HepG2 (cell line): ENCODE data around the gene CACNA1C. TPM values are rescaled to one million over a fixed set of nuclear protein-coding genes. Genes with fewer than 3 reads are reported as not detected.

Experiments used
- ATAC-seq: fragments of 200-7000 bp; cut with Tn5 transposase; 3 replicates; pipeline ENCODE4 v1.9.1; 2020; ENCODE audit warnings: mild to moderate bottlenecking, moderate library complexity
- BruUV-seq: library from RNA; stranded (reverse); fragments of 400-500 nt; replicated peaks from 2 replicates; lab custom pipeline; 2021; lab: Mats Ljungman, UMichigan
- CTCF ChIA-PET: fragments of 300-600 bp; formaldehyde crosslinking; extraction: SDS; loops from one replicate; lab custom pipeline; 2021; ENCODE audit warnings: low total read pairs, inconsistent platforms, low intra/inter-chr PET ratio; lab: Yijun Ruan, JAX
- POLR2A ChIA-PET: fragments of 350-600 bp; sonication (Branson Sonifier 250); formaldehyde crosslinking; loops from one replicate; lab custom pipeline; 2020; ENCODE audit warnings: antibody characterized with exemption, inconsistent platforms; lab: Yijun Ruan, JAX
- DNase-seq: peaks from one replicate; pipeline ENCODE4 v3.0.0-alpha.2; 2015; ENCODE audit warnings: low spot score
- FAIRE-seq: peaks from 3 replicates; lab custom pipeline; 2011; peaks lifted over from hg19 to GRCh38; lab: Jason Lieb, UNC
- H2AFZ ChIP-seq: one replicate; pipeline ENCODE4 v1.6.1; 2011; ENCODE audit warnings: low read length, inconsistent platforms
- H3K27ac ChIP-seq: fragments of 300-600 bp; 3 replicates; pipeline ENCODE4 v1.8.0; 2011; ENCODE audit warnings: mixed run types, mild to moderate bottlenecking, mixed read lengths, low read length, inconsistent platforms; ENCODE audit not compliant: insufficient read depth; ENCODE audit errors: extremely low read length
- H3K27me3 ChIP-seq, 2 experiments: fragments of 200-600 bp in 1 of 2; 2 replicates in 1 of 2; 3 replicates in 1 of 2; pipeline versions ENCODE4 v1.6.0 to v1.8.0; 2011; ENCODE audit warnings: low read length in 2 of 2, mild to moderate bottlenecking in 2 of 2, moderate library complexity in 2 of 2, inconsistent platforms in 1 of 2; ENCODE audit not compliant: insufficient read depth in 2 of 2, control insufficient read depth in 1 of 2
- H3K36me3 ChIP-seq, 2 experiments: fragments of 200-600 bp in 1 of 2; replicated peaks in 1 of 2; 2 replicates in 1 of 2; 3 replicates in 1 of 2; pipeline versions ENCODE4 v1.5.1 to v1.8.0; 2011; ENCODE audit warnings: low read length in 2 of 2, inconsistent platforms in 1 of 2; ENCODE audit not compliant: insufficient read depth in 2 of 2, control insufficient read depth in 1 of 2
- H3K4me1 ChIP-seq: 2 replicates; pipeline ENCODE4 v1.5.1; 2012; ENCODE audit warnings: low read length, inconsistent platforms; ENCODE audit not compliant: insufficient read depth
- H3K4me2 ChIP-seq: 2 replicates; pipeline ENCODE4 v1.6.0; 2011; ENCODE audit warnings: low read depth, low read length, inconsistent platforms
- H3K4me3 ChIP-seq, 3 experiments: fragments of 200-600 bp in 1 of 3; sonication (generic), shearing (Covaris generic) in 1 of 3; replicated peaks in 1 of 3; 2 replicates each; pipeline ENCODE4 v1.5.1; 2011 to 2016; ENCODE audit warnings: low read length in 3 of 3, inconsistent platforms in 2 of 3, low read depth in 2 of 3, mild to moderate bottlenecking in 2 of 3, control low read depth in 1 of 3, mixed read lengths in 1 of 3; ENCODE audit not compliant: insufficient read depth in 1 of 3
- H3K79me2 ChIP-seq: one replicate; pipeline ENCODE4 v1.6.1; 2011; ENCODE audit warnings: low read length, inconsistent platforms; ENCODE audit not compliant: insufficient read depth
- H3K9ac ChIP-seq: 2 replicates; pipeline ENCODE4 v1.6.0; 2011; ENCODE audit warnings: mild to moderate bottlenecking, low read depth, low read length, inconsistent platforms; ENCODE audit not compliant: insufficient read depth
- H3K9me3 ChIP-seq: 2 replicates; pipeline ENCODE4 v1.5.1; 2012; ENCODE audit warnings: mild to moderate bottlenecking, low read length
- H4K20me1 ChIP-seq: 2 replicates; pipeline ENCODE4 v1.6.0; 2011; ENCODE audit warnings: inconsistent platforms, mild to moderate bottlenecking, low read length, moderate library complexity; ENCODE audit not compliant: insufficient read depth
- GATAD2A ChIP-seq: IDR thresholded peaks from 2 replicates; pipeline ENCODE4 v1.6.1; 2016
- ISL2 ChIP-seq: sonication (generic); formaldehyde crosslinking; IDR thresholded peaks from 2 replicates; pipeline ENCODE4 v1.5.0; 2020; ENCODE audit warnings: missing genetic modification reagents
- KDM5A ChIP-seq: fragments of 200-600 bp; sonication (generic); IDR thresholded peaks from 2 replicates; pipeline ENCODE4 v1.7.0; 2018; ENCODE audit warnings: antibody characterized with exemption, mild to moderate bottlenecking, low read length, borderline replicate concordance
- PRPF4 ChIP-seq: fragments of 200-400 bp; formaldehyde crosslinking; IDR thresholded peaks from 2 replicates; pipeline ENCODE4 v1.6.1; 2016; ENCODE audit warnings: low read length, low read depth; ENCODE audit not compliant: poor library complexity, severe bottlenecking
- RBAK ChIP-seq: sonication (generic); formaldehyde crosslinking; IDR thresholded peaks from 2 replicates; pipeline ENCODE4 v1.5.1; 2020; ENCODE audit warnings: mild to moderate bottlenecking, missing genetic modification reagents
- RBM22 ChIP-seq: fragments of 200-400 bp; formaldehyde crosslinking; optimal IDR thresholded peaks from 2 replicates; pipeline ENCODE3; 2017; ENCODE audit warnings: mild to moderate bottlenecking, low read length, moderate library complexity
- RFXAP ChIP-seq: sonication (generic); formaldehyde crosslinking; IDR thresholded peaks from 2 replicates; pipeline ENCODE4 v1.4.0; 2020; ENCODE audit warnings: missing genetic modification reagents, borderline replicate concordance
- TP53 ChIP-seq: sonication (generic); formaldehyde crosslinking; conservative IDR thresholded peaks from 2 replicates; pipeline ENCODE4 v1.4.0; 2020; ENCODE audit warnings: missing genetic modification reagents
- ZFP1 ChIP-seq: IDR thresholded peaks from 2 replicates; pipeline ENCODE4 v1.6.1; 2016
- ZFP36L2 ChIP-seq: sonication (generic); formaldehyde crosslinking; IDR thresholded peaks from 2 replicates; pipeline ENCODE4 v1.4.0; 2020; ENCODE audit warnings: missing genetic modification reagents
- ZNF296 ChIP-seq: sonication (generic); formaldehyde crosslinking; conservative IDR thresholded peaks from 2 replicates; pipeline ENCODE4 v1.5.0; 2020; ENCODE audit warnings: mild to moderate bottlenecking, missing genetic modification reagents
- ZNF34 ChIP-seq: sonication (generic); formaldehyde crosslinking; IDR thresholded peaks from 2 replicates; pipeline ENCODE4 v1.4.0; 2020; ENCODE audit warnings: mild to moderate bottlenecking, missing genetic modification reagents, borderline replicate concordance
- ZNF496 ChIP-seq: sonication (generic); formaldehyde crosslinking; IDR thresholded peaks from 2 replicates; pipeline ENCODE4 v1.8.1; 2023; ENCODE audit warnings: mild to moderate bottlenecking, moderate library complexity, missing genetic modification reagents; ENCODE audit not compliant: insufficient replicate concordance
- ZNF614 ChIP-seq: IDR thresholded peaks from 2 replicates; pipeline ENCODE4 v1.6.1; 2018; ENCODE audit warnings: missing biosample characterization, missing genetic modification reagents, inconsistent platforms, borderline replicate concordance
- WGBS: methylation state at CpG from one replicate; pipeline ENCODE4 v1.1.6; 2017; ENCODE audit warnings: low lambda C conversion rate; 5-methylcytosine and 5-hydroxymethylcytosine counted together
- in situ Hi-C: cut with HindIII; loops from 2 replicates; pipeline ENCODE4 v1.10.0; 2017; ENCODE audit warnings: low pct_unique_long_range_greater_than_20kb; ENCODE audit not compliant: extremely low pct_ligation_motif_present
- intact Hi-C: fragments of 100-400 bp; cut with micrococcal nuclease; formaldehyde crosslinking; loops from one replicate; pipeline ENCODE4 v1.10.0; 2022; ENCODE audit not compliant: unreplicated experiment
- polyA plus RNA-seq, 8 experiments: library from polyadenylated mRNA; depleted of rRNA in 3 of 8; stranded (reverse) in 7 of 8; unstranded in 1 of 8; fragments of >200 nt; fragmentation: Illumina TruSeq in 4 of 8; extraction: Trizol in 4 of 8; gene quantifications; 2 replicates each; pipeline versions ENCODE4 v1.2.1 to v1.2.3, GENCODE V29; 2011 to 2016; ENCODE audit warnings: low read depth in 4 of 8, missing spikeins in 1 of 8, mixed read lengths in 1 of 8; ENCODE audit not compliant: insufficient read depth in 1 of 8
- total RNA-seq, 5 experiments: library from RNA; depleted of rRNA; stranded (reverse); fragments of >200 nt; fragmentation: Illumina TruSeq; extraction: Trizol; gene quantifications; 2 replicates each; pipeline ENCODE4 v1.2.3, GENCODE V29; 2016; ENCODE audit warnings: low read depth in 1 of 5
- TF ChIP-seq, protein P1 (sequence below): sonication (generic); formaldehyde crosslinking; IDR thresholded peaks from 2 replicates; pipeline ENCODE4 v1.4.0; 2020; ENCODE audit warnings: missing genetic modification reagents
- TF ChIP-seq, protein P2 (sequence below): sonication (generic); formaldehyde crosslinking; IDR thresholded peaks from 2 replicates; pipeline ENCODE4 v1.4.0; 2020; ENCODE audit warnings: mild to moderate bottlenecking, missing genetic modification reagents

The CACNA1C gene
- total and polyA plus RNA-seq, 2 of the 13 experiments (the other 11 are each of a cell fraction or from before 2014, with no cell fraction given), result not detected

DNA sequence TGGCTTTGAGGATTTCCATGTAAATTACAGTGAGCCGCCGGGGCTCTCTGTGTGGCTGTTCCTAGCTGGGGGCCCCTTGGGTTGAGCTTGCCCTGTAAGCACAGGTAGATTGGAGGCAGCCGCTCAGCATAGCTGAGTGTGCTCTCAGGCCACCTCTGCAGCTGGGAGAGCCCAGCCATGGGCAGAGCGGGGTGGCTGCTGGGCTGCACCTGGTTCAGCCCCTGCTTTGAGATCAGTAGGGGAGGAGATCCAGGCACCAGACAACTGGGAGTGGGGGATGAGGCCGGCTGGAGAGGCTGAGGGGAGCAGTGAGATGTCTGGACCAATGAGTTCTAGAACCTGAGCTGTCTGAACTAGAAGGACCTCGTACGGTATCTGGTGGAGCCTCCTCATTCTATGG, 44.8 kb downstream of the CACNA1C start:
- ChIA-PET CTCF (no interaction called here), POLR2A (no interaction called here)
- in situ Hi-C loops (no loop called here), intact Hi-C loops (no loop called here)
- H4K20me1 ChIP-seq, result no peaks in the 10 kb centered on the region
- 31% methylated on average over 6 of the region's 7 CpGs for WGBS
- no peak overlapping the region for H3K27ac ChIP-seq
- no peak overlapping the region for H3K9ac ChIP-seq
- H3K4me1 ChIP-seq, result no peaks in the 10 kb centered on the region
- H3K4me2 ChIP-seq, result no peak overlapping the region
- H3K27me3 ChIP-seq, result peaks cover 1 to 5% of the 10 kb centered on the region in 2 experiments; a peak in 3 of 5 replicates
- ATAC-seq (no peak), FAIRE-seq (no peak), DNase-seq (no peak)
- H3K9me3 ChIP-seq, result no peaks in the 10 kb centered on the region
- TF ChIP-seq RBM22, result no peak
- no peak for TF ChIP-seq ZNF34 (CRISPR knock-in tag)
- TF ChIP-seq RBAK (CRISPR knock-in tag), result no peak
- TF ChIP-seq ZFP1 (CRISPR knock-in tag), result no peak
- TF ChIP-seq KDM5A, result no peak
- no peak for TF ChIP-seq RFXAP (CRISPR knock-in tag)
- TF ChIP-seq ISL2 (CRISPR knock-in tag), result no peak
- no peak for TF ChIP-seq GATAD2A
- no peak overlapping the region for H2AFZ ChIP-seq
- no peak overlapping the region for H3K4me3 ChIP-seq
- no peaks in the 10 kb centered on the region for H3K79me2 ChIP-seq
- no peaks in the 10 kb centered on the region for H3K36me3 ChIP-seq
- BruUV-seq, result no TSS peak

DNA sequence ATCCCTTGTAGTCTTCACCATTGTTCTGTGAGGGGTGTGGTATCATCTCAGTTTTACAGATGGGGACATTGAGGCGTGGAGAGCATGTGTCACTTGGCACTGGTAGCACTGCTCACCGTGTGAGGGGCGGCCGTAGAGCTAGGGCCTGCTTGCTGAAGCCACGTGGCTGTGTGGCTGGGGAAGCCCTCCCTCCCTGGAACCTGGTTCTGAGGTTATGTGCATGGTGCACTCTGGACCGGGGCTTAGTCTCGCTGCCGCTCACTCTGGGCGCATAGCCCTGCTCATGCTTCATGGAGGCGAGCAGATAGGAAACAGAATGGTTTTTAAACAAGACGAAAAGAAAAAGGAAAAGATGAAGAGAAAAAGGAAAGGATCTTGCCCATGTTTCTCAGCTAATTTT, 46.1 kb downstream of the CACNA1C start:
- no peaks in the 10 kb centered on the region for H3K4me1 ChIP-seq
- DNase-seq, result no peak
- H3K4me2 ChIP-seq, result no peak overlapping the region
- intact Hi-C loops (no loop called here), in situ Hi-C loops (no loop called here)
- H3K27me3 ChIP-seq, result peaks cover 1 to 5% of the 10 kb centered on the region in 2 experiments; a peak in 3 of 5 replicates
- WGBS, result 12% methylated on average over 11 of the region's 11 CpGs
- no peak overlapping the region for H3K4me3 ChIP-seq
- no TSS peak for BruUV-seq
- H4K20me1 ChIP-seq, result no peaks in the 10 kb centered on the region
- ChIA-PET POLR2A (no interaction called here), CTCF (no interaction called here)
- H3K9me3 ChIP-seq, result no peaks in the 10 kb centered on the region
- H3K27ac ChIP-seq, result no peak overlapping the region
- no peak overlapping the region for H2AFZ ChIP-seq
- H3K79me2 ChIP-seq, result no peaks in the 10 kb centered on the region
- no peak for FAIRE-seq
- no peaks in the 10 kb centered on the region for H3K36me3 ChIP-seq
- TF ChIP-seq, protein P1, sequence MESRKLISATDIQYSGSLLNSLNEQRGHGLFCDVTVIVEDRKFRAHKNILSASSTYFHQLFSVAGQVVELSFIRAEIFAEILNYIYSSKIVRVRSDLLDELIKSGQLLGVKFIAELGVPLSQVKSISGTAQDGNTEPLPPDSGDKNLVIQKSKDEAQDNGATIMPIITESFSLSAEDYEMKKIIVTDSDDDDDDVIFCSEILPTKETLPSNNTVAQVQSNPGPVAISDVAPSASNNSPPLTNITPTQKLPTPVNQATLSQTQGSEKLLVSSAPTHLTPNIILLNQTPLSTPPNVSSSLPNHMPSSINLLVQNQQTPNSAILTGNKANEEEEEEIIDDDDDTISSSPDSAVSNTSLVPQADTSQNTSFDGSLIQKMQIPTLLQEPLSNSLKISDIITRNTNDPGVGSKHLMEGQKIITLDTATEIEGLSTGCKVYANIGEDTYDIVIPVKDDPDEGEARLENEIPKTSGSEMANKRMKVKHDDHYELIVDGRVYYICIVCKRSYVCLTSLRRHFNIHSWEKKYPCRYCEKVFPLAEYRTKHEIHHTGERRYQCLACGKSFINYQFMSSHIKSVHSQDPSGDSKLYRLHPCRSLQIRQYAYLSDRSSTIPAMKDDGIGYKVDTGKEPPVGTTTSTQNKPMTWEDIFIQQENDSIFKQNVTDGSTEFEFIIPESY (CRISPR knock-in tag), result no peak
- TF ChIP-seq ZNF296 (CRISPR knock-in tag) (no peak), TP53 (CRISPR knock-in tag) (no peak), PRPF4 (no peak), ZNF496 (CRISPR knock-in tag) (no peak), ZFP36L2 (no peak), ZNF614 (no peak)
- TF ChIP-seq, protein P2, sequence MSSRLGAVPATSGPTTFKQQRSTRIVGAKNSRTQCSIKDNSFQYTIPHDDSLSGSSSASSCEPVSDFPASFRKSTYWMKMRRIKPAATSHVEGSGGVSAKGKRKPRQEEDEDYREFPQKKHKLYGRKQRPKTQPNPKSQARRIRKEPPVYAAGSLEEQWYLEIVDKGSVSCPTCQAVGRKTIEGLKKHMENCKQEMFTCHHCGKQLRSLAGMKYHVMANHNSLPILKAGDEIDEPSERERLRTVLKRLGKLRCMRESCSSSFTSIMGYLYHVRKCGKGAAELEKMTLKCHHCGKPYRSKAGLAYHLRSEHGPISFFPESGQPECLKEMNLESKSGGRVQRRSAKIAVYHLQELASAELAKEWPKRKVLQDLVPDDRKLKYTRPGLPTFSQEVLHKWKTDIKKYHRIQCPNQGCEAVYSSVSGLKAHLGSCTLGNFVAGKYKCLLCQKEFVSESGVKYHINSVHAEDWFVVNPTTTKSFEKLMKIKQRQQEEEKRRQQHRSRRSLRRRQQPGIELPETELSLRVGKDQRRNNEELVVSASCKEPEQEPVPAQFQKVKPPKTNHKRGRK (CRISPR knock-in tag), result no peak
- no peak overlapping the region for H3K9ac ChIP-seq
- no peak for ATAC-seq
